NCI-H128 (cell line): ENCODE results near the gene LEKR1.

Source experiments
- DNase-seq: peaks from one replicate; lab custom pipeline; 2025; ENCODE audit not compliant: unreplicated experiment; lab: John Stamatoyannopoulos, UW

LEKR1 gene

GRCh38 chr3:157078131-157078810, 252.1 kb downstream of the LEKR1 start:
- no peak for DNase-seq

- no peak for DNase-seq
Observed at GRCh38 chr3:157078811-157079185, 252.6 kb downstream of the LEKR1 start.

GRCh38 chr3:157079676-157080369, 253.7 kb downstream of the LEKR1 start:
- DNase-seq: no peak

GRCh38 chr3:157081626-157082210, 255.6 kb downstream of the LEKR1 start:
- DNase-seq: no peak

GRCh38 chr3:157082305-157082982, 256.3 kb downstream of the LEKR1 start:
- no peak for DNase-seq

- DNase-seq: no peak
Observed at GRCh38 chr3:157083824-157084223, 257.7 kb downstream of the LEKR1 start.

- no peak for DNase-seq
Observed at GRCh38 chr3:157086060-157086750, 260.1 kb downstream of the LEKR1 start.

- no peak for DNase-seq
Observed at GRCh38 chr3:157086775-157087174, 260.6 kb downstream of the LEKR1 start.

- DNase-seq: no peak
Observed at GRCh38 chr3:157087373-157087772, 261.2 kb downstream of the LEKR1 start.

GRCh38 chr3:157087780-157088600, 261.8 kb downstream of the LEKR1 start:
- no peak for DNase-seq

- DNase-seq: no peak
Observed at GRCh38 chr3:157088601-157089454, 262.7 kb downstream of the LEKR1 start.

- no peak for DNase-seq
Observed at GRCh38 chr3:157089455-157090221, 263.5 kb downstream of the LEKR1 start.

GRCh38 chr3:157091083-157091833, 265.1 kb downstream of the LEKR1 start:
- no peak for DNase-seq

GRCh38 chr3:157092230-157092629, 266.1 kb downstream of the LEKR1 start:
- DNase-seq: no peak

GRCh38 chr3:157093096-157093495, 266.9 kb downstream of the LEKR1 start:
- DNase-seq: no peak

- DNase-seq: no peak
Observed at GRCh38 chr3:157094301-157094700, 268.1 kb downstream of the LEKR1 start.

GRCh38 chr3:157094751-157095480, 268.8 kb downstream of the LEKR1 start:
- DNase-seq: no peak
